GM21423 (cell line): Measurements from ENCODE around the gene FAS.
"Not testable (repeated sequence)": the region's sequence is repeated elsewhere in the genome, so short reads cannot be mapped to it uniquely, and the experiment has no call there.

Experiments used
- ATAC-seq: cut with Tn5 transposase; IDR thresholded peaks from one replicate; pipeline ENCODE4 v1.9.1; 2021; ENCODE audit warnings: mild to moderate bottlenecking, moderate library complexity; ENCODE audit not compliant: unreplicated experiment

FAS gene

DNA sequence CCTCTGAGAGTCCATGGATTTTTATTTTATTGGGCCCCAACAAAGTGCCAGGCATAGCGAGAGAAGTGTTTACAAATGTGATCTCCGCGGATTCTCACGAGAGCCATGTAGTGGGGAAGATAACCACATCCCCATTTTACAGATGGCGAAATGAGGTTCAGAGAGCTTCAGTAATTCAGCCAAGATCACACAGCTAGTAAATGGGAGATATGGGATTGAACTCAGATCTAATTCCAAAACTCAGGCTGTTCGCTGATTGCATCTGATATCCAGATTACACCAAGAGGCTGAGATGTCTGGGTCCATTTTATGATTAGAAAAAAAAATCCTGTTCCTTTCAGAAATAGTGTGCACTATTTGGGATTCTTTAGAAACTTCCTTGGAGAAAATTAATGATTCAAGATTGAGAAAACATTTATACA, 1.3 kb downstream of the FAS start:
- no peak for ATAC-seq

DNA sequence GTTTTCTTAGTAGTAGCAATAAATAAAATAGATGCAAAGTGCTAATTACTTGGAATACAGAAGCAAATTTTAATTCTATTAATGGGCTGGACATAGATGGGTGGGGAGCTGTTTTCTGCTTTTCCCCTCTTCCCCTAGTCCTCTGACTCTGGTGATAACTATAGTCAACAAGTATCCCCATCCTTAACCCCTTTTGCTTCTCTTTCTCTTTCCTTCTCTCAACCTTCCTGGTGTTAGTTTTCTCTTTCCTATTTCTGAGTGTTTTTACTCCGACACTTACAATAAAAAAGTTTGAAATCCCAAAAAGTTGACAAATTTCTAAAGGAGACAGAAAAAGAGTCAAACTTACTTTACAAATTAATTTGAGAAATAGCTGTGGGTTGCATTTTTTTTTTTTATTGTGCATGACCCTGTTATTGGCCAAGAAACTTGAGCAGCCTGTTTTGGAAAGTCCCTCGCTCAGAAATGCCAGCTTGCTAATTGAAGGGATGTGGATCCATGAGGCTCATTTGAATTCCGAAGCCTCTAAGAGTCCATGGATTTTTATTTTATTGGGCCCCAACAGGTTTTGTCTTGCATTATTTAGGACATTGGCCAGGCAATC, 2.4 kb downstream of the FAS start:
- ATAC-seq, result no peak

DNA sequence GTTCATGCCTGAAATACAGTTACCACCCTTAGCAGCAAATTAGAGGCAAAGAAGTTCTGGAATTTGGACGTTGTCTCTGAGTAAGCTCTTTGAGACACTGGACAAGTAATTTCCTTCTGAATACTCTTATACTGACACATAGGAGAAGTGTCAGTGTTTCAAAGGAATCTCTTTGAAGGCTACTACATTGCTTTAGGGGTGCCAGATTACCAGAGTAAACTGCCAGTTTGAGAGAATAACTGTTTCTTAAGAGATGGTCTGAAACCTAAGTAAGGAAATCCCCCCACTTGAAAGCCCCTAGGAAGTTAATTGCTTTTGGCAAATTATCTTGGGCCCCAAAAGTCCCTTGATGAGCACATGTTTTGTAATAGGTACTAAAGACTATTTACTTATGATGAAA, 3.4 kb downstream of the FAS start:
- no peak for ATAC-seq

DNA sequence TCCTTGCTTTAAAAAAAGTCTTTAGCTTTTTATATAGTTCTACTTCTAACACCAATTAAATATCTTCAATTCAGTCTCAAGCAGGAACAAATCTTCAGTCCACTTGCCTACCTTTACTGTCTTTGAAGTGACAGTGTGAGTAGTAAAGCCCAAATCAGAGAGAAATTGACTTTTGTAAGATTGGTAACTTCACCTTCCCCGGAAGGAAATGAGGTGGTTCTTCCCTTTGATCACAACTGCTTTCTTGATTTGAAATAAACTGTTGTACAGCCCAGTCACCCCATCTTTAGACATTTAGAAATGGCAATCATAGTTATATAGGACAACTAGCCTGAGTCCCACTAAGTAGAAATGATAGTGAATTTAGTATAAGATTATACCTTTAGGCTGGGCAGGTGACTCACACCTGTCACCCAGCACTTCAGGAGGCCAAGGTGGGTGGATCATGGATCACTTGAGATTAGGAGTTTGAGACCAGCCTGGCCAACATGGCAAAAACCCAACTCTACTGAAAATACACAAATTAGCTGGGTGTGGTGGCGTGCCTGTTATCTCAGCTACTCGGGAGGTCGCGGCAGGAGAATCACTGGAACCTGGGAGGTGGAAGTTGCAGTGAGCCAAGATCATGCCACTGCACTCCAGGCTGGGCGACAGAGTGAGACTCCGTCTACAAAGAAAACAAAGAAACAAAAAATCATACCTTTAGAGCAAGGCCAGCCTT, 4.7 kb downstream of the FAS start:
- ATAC-seq, result no peak

DNA sequence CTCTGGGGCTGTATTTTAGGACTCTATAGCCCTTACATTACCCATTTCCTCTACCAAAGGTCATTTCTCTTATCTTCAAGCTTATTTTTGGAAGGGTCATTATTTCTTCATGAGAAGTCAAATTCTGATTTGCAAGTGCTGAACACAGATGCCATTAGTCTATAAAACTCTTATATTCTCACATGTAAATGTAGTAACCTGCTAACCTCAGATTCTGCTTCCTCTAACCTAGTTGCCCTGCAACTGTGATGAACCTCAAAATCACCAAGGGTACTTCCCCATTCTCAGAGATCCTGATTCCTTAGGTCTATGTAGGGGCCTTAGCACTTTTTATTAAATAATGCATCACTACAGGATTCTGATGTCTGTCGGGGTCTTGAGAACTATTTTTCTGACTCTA, 6.3 kb downstream of the FAS start:
- peak; percentile 56 for ATAC-seq

DNA sequence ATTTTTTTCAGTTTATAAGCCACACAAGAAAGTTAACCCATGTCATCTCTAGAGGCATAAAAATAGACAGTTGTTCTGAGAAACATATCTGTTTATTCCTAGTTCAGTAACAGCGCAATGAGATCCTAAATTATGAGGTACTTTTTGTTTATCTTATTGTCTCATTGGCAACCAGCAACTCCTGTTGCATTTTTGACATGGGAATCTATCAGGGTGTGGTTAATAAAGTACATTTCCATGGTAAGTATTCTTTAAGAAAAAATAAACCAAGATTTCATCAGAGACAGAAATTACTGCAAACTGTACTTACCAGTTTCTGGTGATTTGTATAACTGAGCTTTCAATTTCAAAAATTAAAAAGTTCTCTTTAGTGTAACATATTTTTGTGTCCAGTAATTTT, 9.0 kb downstream of the FAS start:
- no peak for ATAC-seq

DNA sequence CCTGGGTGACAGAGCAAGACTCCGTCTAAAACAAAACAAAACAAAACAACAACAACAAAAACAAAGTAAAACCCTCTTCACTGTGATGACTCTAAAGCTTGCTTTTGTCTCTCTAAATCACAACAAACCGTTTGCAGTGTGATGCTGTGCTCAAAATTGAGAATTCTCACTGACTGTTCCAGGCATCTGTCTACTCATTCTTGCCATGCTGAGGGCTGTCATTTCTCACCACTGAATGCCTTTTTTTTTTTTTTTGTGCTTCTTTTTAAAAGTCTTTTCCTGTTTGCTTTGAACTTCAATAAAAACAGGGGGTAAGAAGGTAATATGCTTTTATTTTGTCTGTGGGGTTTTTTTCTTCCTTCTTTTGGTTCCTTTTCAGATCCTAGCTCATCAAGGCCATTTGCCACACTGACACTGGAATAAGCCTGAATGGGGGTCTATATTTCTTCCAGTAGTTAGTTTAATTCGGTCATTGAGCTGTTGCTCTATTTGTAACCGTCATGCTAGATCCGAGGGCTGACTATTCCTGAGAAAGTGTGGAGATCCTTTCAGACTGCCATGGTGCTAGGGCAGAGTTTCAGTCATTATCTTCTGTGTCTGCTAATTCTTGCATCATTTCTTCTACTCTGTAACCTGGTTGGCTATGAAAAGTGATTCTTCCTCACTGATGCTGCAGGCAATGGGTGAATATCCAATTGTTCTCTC, 10.6 kb downstream of the FAS start:
- ATAC-seq, result no peak

DNA sequence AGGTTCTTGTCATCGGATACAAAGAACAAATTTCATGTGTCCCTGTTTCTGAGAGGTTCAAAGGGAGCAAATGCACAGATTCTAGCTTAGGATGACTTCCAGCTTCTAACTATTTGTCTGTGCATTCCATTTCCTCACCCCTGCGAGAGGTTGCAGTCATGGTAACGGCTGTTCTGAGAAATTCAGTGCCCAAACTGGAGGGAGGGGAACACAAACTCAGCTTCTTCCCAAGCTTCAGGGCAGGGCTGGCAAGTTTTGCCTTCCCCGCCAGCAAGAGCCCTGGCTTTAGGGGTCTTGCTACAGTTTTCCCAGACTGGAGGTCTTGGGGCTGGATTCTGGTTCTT, 11.1 kb downstream of the FAS start:
- ATAC-seq, result no peak

DNA sequence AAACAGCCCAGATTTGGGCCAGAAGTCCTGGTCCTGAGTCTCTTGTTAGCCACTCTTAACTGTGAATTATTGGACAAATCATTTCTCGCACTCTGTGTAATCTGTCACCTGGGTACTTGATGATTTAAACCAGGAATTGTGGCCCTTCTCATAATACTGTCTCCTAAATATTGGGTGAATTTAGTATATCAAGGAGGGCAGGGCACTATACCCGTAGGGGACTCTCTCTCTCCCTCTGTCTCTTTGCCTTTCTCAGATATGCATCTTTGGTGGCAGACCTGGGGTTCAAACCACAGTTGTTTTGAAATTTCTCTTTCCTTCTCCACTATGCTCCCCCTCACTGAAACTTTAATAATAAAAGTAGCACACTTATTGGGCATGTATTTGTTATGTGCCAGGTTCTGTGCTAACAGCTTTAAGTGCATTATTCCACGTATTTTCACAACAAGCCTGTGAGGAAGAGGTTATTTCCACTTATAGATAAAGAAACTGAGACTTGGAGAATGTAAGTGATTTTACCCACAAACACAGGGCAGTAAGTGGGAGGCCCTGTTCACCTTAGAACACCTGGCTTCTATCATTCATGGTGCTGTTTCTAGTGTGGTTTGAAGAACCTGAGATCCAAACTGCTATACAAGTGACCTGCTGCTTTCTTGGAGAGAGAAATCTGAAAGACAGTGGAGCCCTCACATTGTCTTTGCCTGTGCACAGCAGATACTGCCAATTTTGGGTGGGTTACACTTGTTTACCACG, 11.8 kb downstream of the FAS start:
- ATAC-seq, result peak; percentile 39

DNA sequence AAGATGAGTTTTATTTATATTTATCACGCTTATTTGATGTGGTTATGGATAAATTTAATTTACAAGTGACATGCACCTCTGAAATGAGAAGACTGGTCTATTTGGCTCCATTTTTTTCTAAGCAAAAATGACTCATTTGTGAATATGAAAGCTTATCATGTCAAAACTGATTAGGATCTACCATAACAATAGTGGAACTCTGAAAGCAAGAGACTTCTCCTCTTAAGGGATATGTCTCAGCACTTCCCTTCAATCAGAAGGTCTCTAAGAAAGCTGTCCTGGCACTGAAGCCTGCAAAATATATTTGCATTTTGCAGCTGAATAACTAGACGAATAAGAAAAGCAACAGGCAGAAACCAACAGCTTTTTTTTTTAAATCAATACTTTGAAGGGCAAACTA, 12.7 kb downstream of the FAS start:
- no peak for ATAC-seq

DNA sequence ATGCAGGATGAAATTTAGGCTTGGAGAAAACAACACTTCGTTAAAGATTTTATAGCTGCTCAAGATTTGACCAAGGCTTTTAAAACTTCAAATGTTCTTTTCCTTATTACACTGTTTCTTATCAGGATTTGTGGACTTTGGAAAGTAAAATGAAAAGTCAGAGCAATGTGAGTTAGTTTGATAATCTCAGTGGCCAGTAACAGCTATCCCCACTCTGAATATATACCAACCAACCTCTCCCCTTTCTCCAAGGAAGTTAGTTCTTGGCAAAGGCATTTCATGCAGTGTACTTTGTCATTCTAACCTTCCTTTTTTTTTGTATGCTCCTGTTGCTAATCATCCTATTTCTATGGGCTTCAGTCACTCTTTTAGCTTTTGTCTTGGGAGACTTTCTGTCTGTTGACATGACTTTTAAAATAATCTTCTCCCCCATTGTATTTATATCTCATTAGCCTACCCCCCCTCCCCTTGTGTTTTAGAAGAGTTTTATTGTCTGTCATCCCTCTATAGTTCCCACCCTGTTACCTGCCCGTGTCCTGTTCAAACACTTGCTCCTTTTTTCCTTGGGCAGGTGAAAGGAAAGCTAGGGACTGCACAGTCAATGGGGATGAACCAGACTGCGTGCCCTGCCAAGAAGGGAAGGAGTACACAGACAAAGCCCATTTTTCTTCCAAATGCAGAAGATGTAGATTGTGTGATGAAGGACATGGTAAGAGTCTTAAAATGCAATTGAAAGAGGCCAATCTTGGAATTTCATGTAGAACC, 16.7 kb downstream of the FAS start:
- no peak for ATAC-seq

DNA sequence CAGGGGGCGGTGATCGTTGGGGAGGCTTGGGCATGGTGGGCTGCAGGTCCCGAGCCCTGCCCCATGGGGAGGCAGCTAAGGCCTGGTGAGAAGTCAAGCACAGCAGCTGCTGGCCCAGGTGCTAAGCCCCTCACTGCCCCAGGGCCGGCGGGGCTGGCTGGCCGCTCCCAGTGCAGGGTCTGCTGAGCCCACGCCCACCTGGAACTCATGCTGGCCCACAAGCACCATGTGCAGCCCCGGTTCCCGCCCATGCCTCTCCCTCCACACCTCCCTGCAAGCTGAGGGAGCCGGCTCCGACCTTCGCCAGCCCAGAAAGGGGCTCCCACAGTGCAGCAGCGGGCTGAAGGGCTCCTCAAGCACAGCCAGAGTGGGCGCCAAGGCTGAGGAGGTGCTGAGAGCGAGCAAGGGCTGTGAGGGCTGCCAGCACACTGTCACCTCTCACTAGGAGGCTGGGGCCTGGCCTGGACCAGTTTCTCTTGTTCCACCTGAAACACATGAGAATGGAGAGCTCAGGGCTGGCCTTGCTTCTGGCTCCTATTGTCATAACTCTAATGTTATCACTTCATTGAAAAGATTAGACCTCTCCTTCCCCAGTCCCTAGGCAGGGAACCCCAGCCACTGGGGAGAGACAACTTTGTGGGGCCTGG, 28.2 kb downstream of the FAS start:
- ATAC-seq, result not testable (repeated sequence)

DNA sequence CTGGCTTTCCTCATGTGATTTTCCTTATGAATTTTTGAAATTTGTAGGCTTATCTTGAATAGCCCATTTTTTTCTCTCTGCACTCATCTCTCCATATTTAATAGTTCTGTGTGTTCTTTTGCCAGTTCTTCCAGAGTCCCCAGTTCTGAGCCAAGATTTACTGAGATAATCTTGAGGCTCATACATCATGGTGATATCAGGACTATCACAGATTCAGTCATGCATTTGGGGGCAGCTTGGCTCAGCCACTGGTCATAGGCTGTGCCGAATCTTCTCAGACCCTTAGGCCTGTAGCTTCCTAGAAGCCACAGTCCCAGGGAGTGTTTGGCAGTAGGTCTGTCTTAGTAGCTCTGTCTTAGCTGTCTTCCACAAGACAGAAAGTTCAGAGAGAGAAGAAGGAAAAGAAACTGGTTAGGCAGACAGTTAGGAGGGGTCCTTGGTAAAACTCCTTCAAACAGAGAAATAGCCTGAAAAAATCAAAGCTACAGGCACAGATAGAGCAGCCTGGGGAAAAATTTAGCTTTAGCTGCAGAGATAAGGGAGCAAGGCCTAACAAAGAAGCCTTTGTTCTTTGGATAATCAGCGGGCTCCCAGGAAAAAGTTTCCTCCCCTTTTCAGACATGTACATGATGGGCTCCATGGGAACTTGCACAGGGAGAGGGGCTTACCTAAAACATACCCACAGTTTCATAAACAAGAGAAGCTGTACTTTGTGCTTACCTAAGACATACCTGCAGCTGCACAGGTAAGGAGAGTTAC, 29.1 kb downstream of the FAS start:
- ATAC-seq, result no peak

DNA sequence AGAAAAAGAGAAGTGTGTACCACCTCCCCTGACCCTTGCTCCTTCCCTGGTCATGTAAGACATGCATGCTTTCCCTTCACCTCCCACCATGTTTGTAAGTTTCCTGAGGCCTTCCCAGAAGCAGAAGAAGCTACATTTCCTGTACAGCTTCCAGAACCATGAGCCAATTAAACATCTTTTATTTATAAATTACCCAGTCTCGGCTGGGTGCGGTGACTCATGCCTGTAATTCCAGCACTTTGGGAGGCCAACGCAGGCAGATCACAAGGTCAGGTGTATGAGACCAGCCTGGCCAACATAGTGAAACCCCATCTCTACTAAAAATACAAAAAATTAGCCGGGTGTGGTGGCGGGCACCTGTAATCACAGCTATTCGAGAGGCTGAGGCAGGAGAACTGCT, 30.9 kb downstream of the FAS start:
- ATAC-seq, result not testable (repeated sequence)

DNA sequence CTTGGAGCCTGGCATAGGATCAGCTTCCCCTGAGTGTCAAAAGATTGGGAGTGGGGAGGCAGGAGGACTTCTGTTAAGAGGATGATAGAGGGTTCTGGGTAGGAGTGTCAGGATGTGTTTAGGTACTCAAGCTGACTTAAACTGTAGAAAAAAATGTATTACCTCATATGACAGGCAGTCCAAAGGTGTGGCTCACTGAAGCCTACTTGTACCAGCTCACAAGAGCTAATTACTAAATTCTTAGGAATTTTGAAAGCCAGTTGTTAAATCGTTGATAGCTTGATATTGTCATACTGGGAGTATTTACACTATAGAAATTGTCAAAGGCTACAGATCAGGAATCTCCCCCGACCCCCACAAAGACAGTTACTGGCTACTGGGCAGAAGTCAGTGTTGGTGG, 32.1 kb downstream of the FAS start:
- ATAC-seq, result no peak

DNA sequence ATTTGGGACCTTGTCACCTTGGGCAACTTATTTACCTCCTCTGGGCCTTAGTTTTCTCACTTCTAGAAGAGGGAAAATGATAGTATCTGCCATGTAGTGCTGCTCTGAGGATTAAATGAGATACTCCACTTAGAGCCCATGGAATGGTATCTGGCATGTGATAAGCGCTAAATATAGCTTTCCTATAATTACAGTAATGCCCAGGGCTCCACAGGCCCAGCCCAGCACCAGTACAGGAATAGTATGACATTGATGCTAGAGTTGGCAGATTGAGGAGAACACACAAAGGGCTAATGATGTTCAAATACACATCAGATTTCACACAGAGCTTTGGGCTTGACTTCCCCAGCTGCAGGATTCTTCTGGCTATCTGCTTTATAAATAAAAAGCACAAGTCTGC, 34.9 kb downstream of the FAS start:
- no peak for ATAC-seq

DNA sequence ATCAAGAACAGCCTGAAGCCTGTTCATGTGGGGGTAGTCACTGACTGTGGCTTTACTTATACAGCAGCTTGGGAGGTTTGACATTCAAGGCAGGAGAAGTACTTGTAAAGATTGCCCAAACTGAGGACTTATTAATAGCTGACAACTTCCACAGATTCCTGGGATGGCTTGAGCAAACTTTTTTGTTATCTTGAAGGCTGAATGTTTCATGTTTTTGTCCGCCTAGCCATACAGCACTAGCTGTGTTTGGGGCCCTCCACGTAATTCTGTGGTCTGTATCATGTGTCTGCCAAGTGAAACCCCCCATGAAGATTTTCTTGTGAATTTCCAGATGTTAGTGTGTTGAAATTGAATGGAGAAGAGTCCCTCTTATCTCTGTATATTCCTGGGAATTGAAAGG, 38.6 kb downstream of the FAS start:
- ATAC-seq, result no peak

DNA sequence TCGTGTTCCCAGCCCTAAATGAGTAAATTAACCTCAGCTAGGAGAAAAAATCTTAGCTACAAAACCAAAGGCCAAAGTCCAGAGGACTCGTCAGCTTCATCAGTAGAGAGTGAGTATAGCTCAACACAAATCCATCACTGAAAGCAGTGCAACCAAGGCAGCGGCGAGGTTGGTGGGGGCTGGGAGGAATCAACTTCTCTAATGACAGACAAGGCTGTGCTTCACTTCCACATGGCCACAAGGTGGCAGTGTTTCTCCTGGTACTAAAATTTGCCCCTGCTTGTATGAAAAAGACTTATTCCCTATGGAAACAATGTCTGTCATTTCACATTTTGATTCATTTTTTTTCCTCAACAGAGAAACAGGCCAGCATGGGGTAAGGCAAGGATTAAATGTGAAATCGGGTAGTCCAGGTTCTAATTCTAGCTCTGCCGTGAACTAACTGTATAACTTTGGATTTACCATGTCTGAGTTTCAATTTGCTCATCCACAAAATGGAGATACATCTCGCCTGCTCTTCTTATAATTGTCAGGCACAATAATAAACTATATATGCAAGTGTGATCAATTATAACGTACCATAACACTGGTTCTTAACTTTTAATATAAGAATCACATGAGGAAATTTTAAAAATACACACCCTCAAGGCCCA, 39.3 kb downstream of the FAS start:
- ATAC-seq, result no peak

DNA sequence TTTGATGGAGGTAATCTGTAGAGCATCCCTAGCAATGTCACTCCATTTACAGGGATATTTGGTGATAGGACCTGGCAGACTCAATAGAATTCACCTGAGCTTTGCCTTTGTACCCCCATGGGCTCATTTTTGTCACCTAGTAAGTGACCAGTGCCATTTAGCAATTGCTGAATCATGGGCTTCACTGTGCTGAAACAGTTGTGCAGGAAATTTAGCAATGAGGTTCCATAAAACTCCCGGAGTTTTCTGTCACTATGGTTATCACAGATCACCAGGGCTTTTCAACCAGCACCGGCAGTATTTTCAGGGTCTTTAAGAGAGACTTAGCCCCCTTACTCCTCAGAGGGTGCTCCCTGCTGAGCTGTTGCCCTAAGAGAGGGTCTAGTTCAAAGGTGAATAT, 40.2 kb downstream of the FAS start:
- ATAC-seq, result no peak
